NB4 (cell line): ENCODE measurements around the gene OXCT2.

Experiments used
- MYC ChIP-seq: IDR thresholded peaks from 2 replicates; pipeline ENCODE4 v1.6.1; 2011; ENCODE audit warnings: low read depth, low read length
- POLR2A ChIP-seq: IDR thresholded peaks from 2 replicates; pipeline ENCODE4 v1.6.1; 2011; ENCODE audit warnings: mild to moderate bottlenecking; ENCODE audit not compliant: insufficient read length; ENCODE audit errors: extremely low read depth
- TF ChIP-seq, protein P1 (sequence below): IDR thresholded peaks from one replicate; pipeline ENCODE4 v1.5.1; 2012; ENCODE audit warnings: low read depth, low read length

DNA sequence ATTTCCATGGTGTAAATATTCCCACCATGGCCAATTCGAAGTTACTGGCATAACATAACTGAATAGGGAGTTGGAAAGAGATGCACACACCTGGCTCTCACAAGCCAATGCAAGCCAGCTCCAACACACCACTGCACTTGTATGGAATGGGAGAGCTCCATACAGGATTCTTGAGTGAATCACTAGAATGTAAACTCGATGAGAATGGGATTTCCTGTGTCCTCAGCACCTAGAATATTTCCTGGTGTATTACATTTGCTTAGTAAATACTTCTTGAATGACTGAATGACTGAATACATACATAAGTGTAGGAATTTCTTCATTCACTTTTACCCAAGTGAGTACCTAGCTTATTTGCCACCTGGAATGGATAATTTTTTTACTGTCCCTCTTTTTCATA lies 48.7 kb downstream of the OXCT2 start:
- TF ChIP-seq POLR2A (no peak), MYC (no peak)
- TF ChIP-seq, protein P1, sequence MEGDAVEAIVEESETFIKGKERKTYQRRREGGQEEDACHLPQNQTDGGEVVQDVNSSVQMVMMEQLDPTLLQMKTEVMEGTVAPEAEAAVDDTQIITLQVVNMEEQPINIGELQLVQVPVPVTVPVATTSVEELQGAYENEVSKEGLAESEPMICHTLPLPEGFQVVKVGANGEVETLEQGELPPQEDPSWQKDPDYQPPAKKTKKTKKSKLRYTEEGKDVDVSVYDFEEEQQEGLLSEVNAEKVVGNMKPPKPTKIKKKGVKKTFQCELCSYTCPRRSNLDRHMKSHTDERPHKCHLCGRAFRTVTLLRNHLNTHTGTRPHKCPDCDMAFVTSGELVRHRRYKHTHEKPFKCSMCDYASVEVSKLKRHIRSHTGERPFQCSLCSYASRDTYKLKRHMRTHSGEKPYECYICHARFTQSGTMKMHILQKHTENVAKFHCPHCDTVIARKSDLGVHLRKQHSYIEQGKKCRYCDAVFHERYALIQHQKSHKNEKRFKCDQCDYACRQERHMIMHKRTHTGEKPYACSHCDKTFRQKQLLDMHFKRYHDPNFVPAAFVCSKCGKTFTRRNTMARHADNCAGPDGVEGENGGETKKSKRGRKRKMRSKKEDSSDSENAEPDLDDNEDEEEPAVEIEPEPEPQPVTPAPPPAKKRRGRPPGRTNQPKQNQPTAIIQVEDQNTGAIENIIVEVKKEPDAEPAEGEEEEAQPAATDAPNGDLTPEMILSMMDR, result no peak
